ENCODE measurements around the gene ARID1B. TPM values are rescaled to one million over a fixed set of nuclear protein-coding genes. Genes with fewer than 3 reads are reported as not detected.

ARID1B gene
- total RNA-seq, 2 donors from 2014 or later, result 43.9 to 44.6 TPM

DNA sequence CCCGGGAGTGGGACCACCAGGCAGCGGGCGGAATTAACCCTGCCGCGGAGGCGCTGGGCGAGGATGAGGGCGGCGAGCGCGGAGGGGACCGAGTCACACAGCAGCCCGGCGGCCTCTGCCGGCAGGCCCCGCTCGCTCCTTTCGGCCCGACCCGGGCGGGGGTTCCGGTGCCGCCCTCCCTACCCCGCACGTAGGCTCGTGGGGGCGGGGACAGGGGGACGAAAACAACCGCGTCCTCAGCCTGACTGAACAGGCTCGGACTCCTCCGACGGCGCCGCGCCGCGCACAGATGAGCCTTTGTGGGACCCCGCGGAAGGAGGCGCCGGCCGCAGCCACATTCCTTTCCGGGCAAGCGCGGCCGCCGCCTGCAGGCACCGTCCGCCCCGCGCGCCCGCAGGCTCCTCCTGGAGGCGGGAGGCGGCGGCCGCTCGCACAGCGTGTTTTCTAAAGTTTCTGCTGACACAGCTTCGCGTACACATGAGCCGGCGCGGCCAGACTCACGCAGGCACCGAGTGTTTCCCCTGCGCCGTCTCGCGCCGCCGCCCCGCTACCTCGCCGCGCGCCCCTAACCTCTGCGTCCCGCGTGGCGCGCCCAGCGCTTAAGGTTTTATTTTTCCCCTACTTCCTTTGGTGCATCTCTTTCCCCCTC, 244.3 kb downstream of the ARID1B start:
- no peaks in the 10 kb centered on the region for H3K27me3 ChIP-seq
- DNase-seq (ENCODE audit: low spot score), result peak; percentile 90
- H3K4me1 ChIP-seq, result peaks cover 0 to 33% of the 10 kb centered on the region in 2 donors
- TF ChIP-seq, protein P1, sequence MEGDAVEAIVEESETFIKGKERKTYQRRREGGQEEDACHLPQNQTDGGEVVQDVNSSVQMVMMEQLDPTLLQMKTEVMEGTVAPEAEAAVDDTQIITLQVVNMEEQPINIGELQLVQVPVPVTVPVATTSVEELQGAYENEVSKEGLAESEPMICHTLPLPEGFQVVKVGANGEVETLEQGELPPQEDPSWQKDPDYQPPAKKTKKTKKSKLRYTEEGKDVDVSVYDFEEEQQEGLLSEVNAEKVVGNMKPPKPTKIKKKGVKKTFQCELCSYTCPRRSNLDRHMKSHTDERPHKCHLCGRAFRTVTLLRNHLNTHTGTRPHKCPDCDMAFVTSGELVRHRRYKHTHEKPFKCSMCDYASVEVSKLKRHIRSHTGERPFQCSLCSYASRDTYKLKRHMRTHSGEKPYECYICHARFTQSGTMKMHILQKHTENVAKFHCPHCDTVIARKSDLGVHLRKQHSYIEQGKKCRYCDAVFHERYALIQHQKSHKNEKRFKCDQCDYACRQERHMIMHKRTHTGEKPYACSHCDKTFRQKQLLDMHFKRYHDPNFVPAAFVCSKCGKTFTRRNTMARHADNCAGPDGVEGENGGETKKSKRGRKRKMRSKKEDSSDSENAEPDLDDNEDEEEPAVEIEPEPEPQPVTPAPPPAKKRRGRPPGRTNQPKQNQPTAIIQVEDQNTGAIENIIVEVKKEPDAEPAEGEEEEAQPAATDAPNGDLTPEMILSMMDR (IDR thresholded peaks at IDR 0.05), result peak in 1 of 2 donors; percentile 55
- H3K9me3 ChIP-seq, result peaks cover 0 to 7% of the 10 kb centered on the region in 2 donors
- peak overlapping the region; percentile 98 to 99 for H3K27ac ChIP-seq
- H3K4me3 ChIP-seq, result peak overlapping the region; percentile 63 to 81
- no peaks in the 10 kb centered on the region for H3K36me3 ChIP-seq

DNA sequence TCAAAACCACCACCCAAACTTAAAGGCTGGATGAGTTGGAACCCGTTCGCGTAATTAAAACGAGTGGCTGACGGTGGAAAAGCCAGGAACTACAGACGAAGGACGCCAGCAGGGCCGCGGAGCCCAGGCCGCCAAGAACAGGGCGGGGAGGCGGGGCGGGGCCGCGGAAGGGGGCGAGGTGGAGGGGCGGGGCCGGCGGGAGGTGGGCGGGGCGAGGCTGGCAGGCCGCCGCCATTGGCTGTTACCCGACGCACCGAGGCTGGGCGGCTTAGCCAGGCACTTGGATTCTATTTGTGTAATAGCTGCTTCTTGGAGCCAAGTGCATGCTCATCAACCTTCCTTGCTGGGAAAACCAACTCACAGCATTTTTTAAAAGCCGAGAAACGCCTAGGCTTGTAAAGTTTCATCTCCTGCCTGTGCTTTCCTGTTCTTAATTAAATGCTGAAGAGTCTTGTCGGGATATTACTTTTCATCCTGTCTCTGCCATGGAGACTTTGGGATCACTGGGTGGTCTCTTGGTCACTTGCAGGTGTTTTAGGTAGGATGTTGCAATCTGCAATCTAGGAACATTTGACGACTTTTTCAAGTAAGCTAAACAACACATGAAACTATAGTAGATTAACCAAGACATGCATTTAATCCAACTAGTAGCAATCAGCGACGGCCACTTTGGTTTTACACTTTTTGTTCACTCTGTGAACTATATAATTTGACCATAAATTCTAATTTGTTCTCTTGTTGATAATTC, 245.0 kb downstream of the ARID1B start:
- Histone ChIP-seq H3K9me3 (peaks cover 0 to 7% of the 10 kb centered on the region in 2 donors), H3K27ac (peak overlapping the region; percentile 98 to 99), H3K4me3 (peak overlapping the region; percentile 63 to 81), H3K4me1 (peaks cover 0 to 33% of the 10 kb centered on the region in 2 donors), H3K36me3 (no peaks in the 10 kb centered on the region), H3K27me3 (no peaks in the 10 kb centered on the region)
- peak; percentile 94 for DNase-seq (ENCODE audit: low spot score)
- TF ChIP-seq, protein P1 (IDR thresholded peaks at IDR 0.05), result no peak

DNA sequence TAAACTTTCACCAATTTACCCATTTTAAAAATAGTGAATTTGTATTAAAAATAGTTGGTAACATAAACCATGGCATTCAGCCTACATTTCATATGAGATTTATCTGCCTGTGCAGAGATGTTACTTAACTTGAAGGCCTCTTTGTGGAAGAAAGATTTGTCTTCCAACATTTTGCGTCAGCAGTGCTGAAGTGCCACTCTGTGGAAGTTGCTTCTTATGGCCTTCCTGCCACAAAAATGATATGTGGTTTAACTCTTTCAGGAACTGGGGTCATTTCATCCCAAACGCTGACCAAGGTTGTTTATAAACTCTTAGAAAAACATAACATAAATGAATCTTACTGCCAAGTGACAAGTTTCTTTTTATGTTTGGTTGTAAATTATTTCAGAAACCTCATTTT, 246.8 kb downstream of the ARID1B start:
- no peak overlapping the region for H3K4me3 ChIP-seq
- H3K4me1 ChIP-seq, result peaks cover 0 to 32% of the 10 kb centered on the region in 2 donors
- H3K36me3 ChIP-seq, result no peaks in the 10 kb centered on the region
- peaks cover 0 to 7% of the 10 kb centered on the region in 2 donors for H3K9me3 ChIP-seq
- no peak overlapping the region for H3K27ac ChIP-seq
- H3K27me3 ChIP-seq, result no peaks in the 10 kb centered on the region
- TF ChIP-seq, protein P1 (IDR thresholded peaks at IDR 0.05), result no peak
- DNase-seq (ENCODE audit: low spot score), result no peak

DNA sequence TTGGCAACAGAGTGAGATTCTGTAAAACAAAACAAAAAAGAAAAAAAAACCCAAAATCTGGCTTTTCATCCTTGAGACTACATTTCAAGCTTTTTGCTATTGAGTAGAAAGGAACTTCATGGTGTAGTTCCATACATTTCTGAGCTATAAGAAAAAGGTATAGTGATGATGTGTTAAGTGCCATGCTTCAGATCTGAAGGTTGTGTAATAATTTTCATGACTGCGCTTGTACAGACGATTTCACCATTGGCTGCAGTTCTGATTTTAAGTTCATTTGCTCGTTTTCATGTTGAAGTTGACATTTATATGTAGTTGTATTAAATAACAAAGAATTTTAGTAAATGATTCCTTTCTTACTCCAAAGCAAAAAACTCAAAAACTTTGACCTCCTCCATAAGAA, 247.6 kb downstream of the ARID1B start:
- TF ChIP-seq, protein P1 (IDR thresholded peaks at IDR 0.05), result no peak
- peaks cover 0 to 24% of the 10 kb centered on the region in 2 donors for H3K4me1 ChIP-seq
- H3K27ac ChIP-seq, result no peak overlapping the region
- H3K4me3 ChIP-seq, result no peak overlapping the region
- peaks cover 0 to 7% of the 10 kb centered on the region in 2 donors for H3K9me3 ChIP-seq
- no peaks in the 10 kb centered on the region for H3K36me3 ChIP-seq
- H3K27me3 ChIP-seq, result no peaks in the 10 kb centered on the region
- DNase-seq (ENCODE audit: low spot score), result no peak

DNA sequence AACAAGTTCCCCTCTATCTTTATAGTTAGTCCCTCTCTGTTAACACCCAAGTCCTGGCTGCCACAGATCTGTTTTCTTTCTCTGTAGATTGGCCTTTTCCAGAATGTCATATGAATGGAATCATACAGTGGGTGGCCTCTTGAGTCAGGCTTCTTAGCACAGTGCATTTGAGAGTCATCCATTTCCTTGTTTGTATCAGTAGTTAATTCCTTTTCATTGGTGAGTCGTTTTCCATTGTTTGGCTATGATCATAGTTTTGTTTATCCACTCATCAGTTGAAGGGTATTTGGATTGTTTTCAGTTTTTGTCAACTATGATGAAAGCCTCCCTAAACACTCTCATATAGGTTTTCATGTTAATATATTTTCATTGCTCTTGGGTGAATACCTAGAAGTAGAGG, 248.3 kb downstream of the ARID1B start:
- no peak overlapping the region for H3K27ac ChIP-seq
- no peak overlapping the region for H3K4me3 ChIP-seq
- no peak for DNase-seq (ENCODE audit: low spot score)
- H3K36me3 ChIP-seq, result no peaks in the 10 kb centered on the region
- peaks cover 0 to 24% of the 10 kb centered on the region in 2 donors for H3K4me1 ChIP-seq
- H3K27me3 ChIP-seq, result no peaks in the 10 kb centered on the region
- H3K9me3 ChIP-seq, result peaks cover 0 to 7% of the 10 kb centered on the region in 2 donors
- TF ChIP-seq, protein P1 (IDR thresholded peaks at IDR 0.05), result no peak
